Stimulated activated CD4-positive, alpha-beta T cell treated with anti-CD3 and anti-CD28 coated beads, Interleukin-2, amount 100 ng/mL, for 4 hours (primary cell): ENCODE measurements around the gene SEH1L.
"Not testable (repeated sequence)": the region's sequence is repeated elsewhere in the genome, so short reads cannot be mapped to it uniquely, and the experiment has no call there.

Source experiments
- DNase-seq: peaks from one replicate; pipeline ENCODE4 v3.0.0-alpha.2; 2020; ENCODE audit warnings: low read depth

The SEH1L gene

GRCh38 chr18:12947285-12948049, at the start of gene SEH1L:
Gene SEH1L (plus strand): TSS chr18:12948011. CDS start chr18:12948122, 111 bp downstream.
- DNase-seq: peak; percentile 99

- DNase-seq: not testable (repeated sequence)
Measured at GRCh38 chr18:12901208-12901607, 46.6 kb upstream of the SEH1L start.

- peak; percentile 45 for DNase-seq
Measured at GRCh38 chr18:12904012-12904516, 43.7 kb upstream of the SEH1L start.

GRCh38 chr18:12906119-12906518, 41.7 kb upstream of the SEH1L start:
- DNase-seq: no peak

- DNase-seq: no peak
Measured at GRCh38 chr18:12906773-12907172, 41.0 kb upstream of the SEH1L start.

- no peak for DNase-seq
Measured at GRCh38 chr18:12907258-12907925, 40.4 kb upstream of the SEH1L start.

- no peak for DNase-seq
Measured at GRCh38 chr18:12908706-12909105, 39.1 kb upstream of the SEH1L start.

- peak; percentile 38 for DNase-seq
Measured at GRCh38 chr18:12911025-12911928, 36.5 kb upstream of the SEH1L start.

GRCh38 chr18:12911929-12912703, 35.7 kb upstream of the SEH1L start:
- DNase-seq: no peak

GRCh38 chr18:12921178-12921577, 26.6 kb upstream of the SEH1L start:
- DNase-seq: no peak

GRCh38 chr18:12922266-12922665, 25.5 kb upstream of the SEH1L start:
- DNase-seq: no peak

GRCh38 chr18:12924616-12925015, 23.2 kb upstream of the SEH1L start:
- DNase-seq: no peak

- no peak for DNase-seq
Measured at GRCh38 chr18:12928206-12928605, 19.6 kb upstream of the SEH1L start.

GRCh38 chr18:12928641-12929040, 19.2 kb upstream of the SEH1L start:
- no peak for DNase-seq

GRCh38 chr18:12929477-12930083, 18.2 kb upstream of the SEH1L start:
- DNase-seq: no peak

- no peak for DNase-seq
Measured at GRCh38 chr18:12930376-12930775, 17.4 kb upstream of the SEH1L start.

GRCh38 chr18:12930908-12931307, 16.9 kb upstream of the SEH1L start:
- DNase-seq: no peak

- no peak for DNase-seq
Measured at GRCh38 chr18:12933327-12933726, 14.5 kb upstream of the SEH1L start.

GRCh38 chr18:12934454-12935071, 13.2 kb upstream of the SEH1L start:
- DNase-seq: peak; percentile 74

- DNase-seq: no peak
Measured at GRCh38 chr18:12939162-12939561, 8.6 kb upstream of the SEH1L start.

- DNase-seq: no peak
Measured at GRCh38 chr18:12943215-12943614, 4.6 kb upstream of the SEH1L start.
